Kidney (tissue), 14 donors: Measurements from ENCODE around the gene INPP5D. TPM values are rescaled to one million over a fixed set of nuclear protein-coding genes. Genes with fewer than 3 reads are reported as not detected.

Source experiments
- DNase-seq, 5 donors: peaks; one replicate each; pipeline ENCODE4 v3.0.0-alpha.2; 2013 to 2020
- FAIRE-seq: peaks from 2 replicates; lab custom pipeline; 2012; peaks lifted over from hg19 to GRCh38; lab: Jason Lieb, UNC
- H3K27ac ChIP-seq, 2 donors: one replicate each; pipeline ENCODE4 v1.7.0; 2013; ENCODE audit warnings: low read depth in 2 of 2, low read length in 2 of 2, inconsistent platforms in 1 of 2
- H3K27me3 ChIP-seq: one replicate; pipeline ENCODE4 v1.7.1; 2013; ENCODE audit warnings: low read length, inconsistent platforms; ENCODE audit not compliant: control insufficient read depth, insufficient read depth
- H3K36me3 ChIP-seq, 3 donors: one replicate each; pipeline versions ENCODE4 v1.7.0 to v1.7.1; 2013; ENCODE audit warnings: low read length in 3 of 3, control low read depth in 1 of 3, inconsistent platforms in 1 of 3; ENCODE audit not compliant: insufficient read depth in 3 of 3, control insufficient read depth in 2 of 3
- H3K4me1 ChIP-seq, 3 donors: one replicate each; pipeline versions ENCODE4 v1.7.0 to v1.7.1; 2013; ENCODE audit warnings: low read length in 3 of 3, inconsistent platforms in 1 of 3, low read depth in 1 of 3; ENCODE audit not compliant: control insufficient read depth in 2 of 3, insufficient read depth in 2 of 3
- H3K4me3 ChIP-seq, 3 donors: one replicate each; pipeline versions ENCODE4 v1.7.0 to v1.8.1; 2013; ENCODE audit warnings: low read length in 3 of 3, control low read depth in 1 of 3, inconsistent platforms in 1 of 3
- H3K9ac ChIP-seq, 3 donors: one replicate each; pipeline versions ENCODE4 v1.7.0 to v1.7.1; 2013; ENCODE audit warnings: low read length in 3 of 3, control low read depth in 1 of 3, inconsistent platforms in 1 of 3
- H3K9me3 ChIP-seq, 3 donors: one replicate each; pipeline versions ENCODE4 v1.7.0 to v1.7.1; 2013; ENCODE audit warnings: low read length in 3 of 3, control low read depth in 1 of 3, inconsistent platforms in 1 of 3; ENCODE audit not compliant: control insufficient read depth in 2 of 3, insufficient read depth in 1 of 3
- CTCF ChIP-seq: IDR thresholded peaks from 3 replicates; pipeline ENCODE4 v1.5.1; 2012; ENCODE audit warnings: mild to moderate bottlenecking, moderate library complexity, borderline replicate concordance; ENCODE audit not compliant: insufficient read depth; ENCODE audit errors: extremely low read depth
- intact Hi-C: fragments of 100-400 bp; cut with DNase I; formaldehyde crosslinking; loops from one replicate; pipeline ENCODE4 v1.11.1; 2022
- polyA plus RNA-seq: library from polyadenylated mRNA; stranded (reverse); fragments of 350-450 nt; fragmentation: Illumina TruSeq; extraction: RNeasy Lipid Tissue Mini Kit (QIAGEN cat#74804); gene quantifications from one replicate; pipeline ENCODE4 v1.2.3, GENCODE V29; 2014; ENCODE audit warnings: low read depth, low replicate concordance; ENCODE audit not compliant: insufficient read depth
- total RNA-seq: library from RNA; stranded (reverse); fragmentation: NEBNext Ultra II Directional; extraction: Animal tissue kit (Norgen Biotek cat#: 25700); gene quantifications from one replicate; pipeline ENCODE4 v1.2.1, GENCODE V29; 2021
- donor health status: control.
- donor health status: control.
- donor health status: control.
- donor health status: control.
- donor health status: control.
- donor health status: DM: yes; HTN: yes; CAD: no.
- donor health status: Normal renal cell carcinoma (clear cell type).

The INPP5D gene
- total and polyA plus RNA-seq, 2 donors from 2014 or later = 2.6 to 29.6 TPM

- Histone ChIP-seq H3K4me1 (no peaks in the 10 kb centered on the region), H3K9ac (no peak overlapping the region), H3K36me3 (no peaks in the 10 kb centered on the region), H3K27ac (no peak overlapping the region), H3K9me3 (peaks cover 0 to 7% (median 0%) of the 10 kb centered on the region in 3 donors), H3K4me3 (no peak overlapping the region), H3K27me3 (no peaks in the 10 kb centered on the region)
- no peak for DNase-seq
- no peak for TF ChIP-seq CTCF
- intact Hi-C loops = no loop called here
- no peak for FAIRE-seq
Observed at GRCh38 chr2:233034091-233034882, 25.9 kb upstream of the INPP5D start.

- TF ChIP-seq CTCF = no peak
- no peak for FAIRE-seq
- H3K27ac ChIP-seq = no peak overlapping the region
- no peaks in the 10 kb centered on the region for H3K36me3 ChIP-seq
- no peak for DNase-seq
- H3K9me3 ChIP-seq = peaks cover 0 to 7% (median 0%) of the 10 kb centered on the region in 3 donors
- no peak overlapping the region for H3K9ac ChIP-seq
- intact Hi-C loops = no loop called here
- peak overlapping the region in 1 of 3 donors; percentile 27 for H3K4me3 ChIP-seq
- no peaks in the 10 kb centered on the region for H3K27me3 ChIP-seq
- no peaks in the 10 kb centered on the region for H3K4me1 ChIP-seq
Observed at GRCh38 chr2:233035426-233036161, 24.5 kb upstream of the INPP5D start.

- no peak for TF ChIP-seq CTCF
- H3K4me3 ChIP-seq = peak overlapping the region in 1 of 3 donors; percentile 17
- DNase-seq (no peak), FAIRE-seq (no peak)
- intact Hi-C loops = no loop called here
- H3K36me3 ChIP-seq = no peaks in the 10 kb centered on the region
- no peak overlapping the region for H3K27ac ChIP-seq
- no peaks in the 10 kb centered on the region for H3K4me1 ChIP-seq
- H3K9ac ChIP-seq = no peak overlapping the region
- H3K9me3 ChIP-seq = peaks cover 0 to 7% (median 0%) of the 10 kb centered on the region in 3 donors
- no peaks in the 10 kb centered on the region for H3K27me3 ChIP-seq
Observed at GRCh38 chr2:233036162-233036838, 23.8 kb upstream of the INPP5D start.
